ENCODE data around the gene SLC5A5. TPM values are rescaled to one million over a fixed set of nuclear protein-coding genes. Genes with fewer than 3 reads are reported as not detected.
"Not testable (repeated sequence)": the region's sequence is repeated elsewhere in the genome, so short reads cannot be mapped to it uniquely, and the experiment has no call there.

The SLC5A5 gene
- total RNA-seq, 2 experiments from 2014 or later = 1.0 to 1.4 TPM

- CTCF ChIA-PET = interaction anchor here (0.7 kb wide), 1 partner anchor 46 kb away, joined by 3 read pairs; the partner anchor contains the start of gene CCDC124
- POLR2A ChIA-PET = not testable (repeated sequence)
Observed at GRCh38 chr19:17887221-17887620, 15.5 kb downstream of the SLC5A5 start.

- ChIA-PET POLR2A (interaction anchor here (0.7 kb wide), 1 partner anchor 612 kb away, joined by 3 read pairs; no protein-coding TSS in a partner anchor), CTCF (no interaction called here)
Observed at GRCh38 chr19:17888260-17888659, 16.5 kb downstream of the SLC5A5 start.

GRCh38 chr19:17889609-17890214, 18.0 kb downstream of the SLC5A5 start:
- ChIA-PET CTCF (no interaction called here), POLR2A (no interaction called here)

GRCh38 chr19:17893766-17894165, 22.0 kb downstream of the SLC5A5 start:
- ChIA-PET CTCF (no interaction called here), POLR2A (no interaction called here)

- ChIA-PET POLR2A (no interaction called here), CTCF (no interaction called here)
Observed at GRCh38 chr19:17902701-17903100, 31.0 kb downstream of the SLC5A5 start.

- ChIA-PET CTCF (no interaction called here), POLR2A (no interaction called here)
Observed at GRCh38 chr19:17908244-17908643, 36.5 kb downstream of the SLC5A5 start.

- ChIA-PET CTCF (interaction anchor here (0.6 kb wide), 2 partner anchors 110 to 146 kb away, joined by 4 read pairs; no protein-coding TSS in a partner anchor), POLR2A (no interaction called here)
Observed at GRCh38 chr19:17909003-17909732, 37.4 kb downstream of the SLC5A5 start.

- CTCF ChIA-PET = interaction anchor here (1.0 to 1.1 kb wide), 2 partner anchors 56 to 87 kb away, joined by 3 read pairs; no protein-coding TSS in a partner anchor
- POLR2A ChIA-PET = no interaction called here
Observed at GRCh38 chr19:17910791-17911360, 39.1 kb downstream of the SLC5A5 start.

GRCh38 chr19:17915940-17916593, 44.3 kb downstream of the SLC5A5 start:
- ChIA-PET POLR2A (no interaction called here), CTCF (interaction anchor here (0.6 kb wide), 1 partner anchor 217 kb away, joined by 3 read pairs; no protein-coding TSS in a partner anchor)

- CTCF ChIA-PET, POLR2A ChIA-PET: not testable (repeated sequence)
Observed at GRCh38 chr19:17918151-17918550, 46.4 kb downstream of the SLC5A5 start.

GRCh38 chr19:17919122-17919521, 47.4 kb downstream of the SLC5A5 start:
- POLR2A ChIA-PET = not testable (repeated sequence)
- CTCF ChIA-PET = interaction anchor here (0.6 kb wide), 2 partner anchors 33 to 222 kb away, joined by 3 read pairs; no protein-coding TSS in a partner anchor

- CTCF ChIA-PET = interaction anchor here (0.7 kb wide), 1 partner anchor 385 kb away, joined by 3 read pairs; no protein-coding TSS in a partner anchor
Observed at GRCh38 chr19:17920527-17920926, 48.8 kb downstream of the SLC5A5 start.

GRCh38 chr19:17922138-17922537, 50.4 kb downstream of the SLC5A5 start:
- POLR2A ChIA-PET = no interaction called here

More at GRCh38 chr19:17920527-17920926, 48.8 kb downstream of the SLC5A5 start:
- POLR2A ChIA-PET = no interaction called here

GRCh38 chr19:17926044-17926443, 54.3 kb downstream of the SLC5A5 start:
- POLR2A ChIA-PET = no interaction called here
- CTCF ChIA-PET = no interaction called here

More at GRCh38 chr19:17922138-17922537, 50.4 kb downstream of the SLC5A5 start:
- CTCF ChIA-PET = interaction anchor here (0.6 kb wide), 1 partner anchor 63 kb away, joined by 3 read pairs; no protein-coding TSS in a partner anchor

- ChIA-PET POLR2A (no interaction called here), CTCF (interaction anchor here (0.7 to 6.8 kb wide), 4 partner anchors 9 to 69 kb away, joined by 3 to 124 read pairs (median 3); partner anchors contain the start of gene RPL18A)
Observed at GRCh38 chr19:17929056-17929455, 57.3 kb downstream of the SLC5A5 start.

- CTCF ChIA-PET = interaction anchor here (1.0 to 19.4 kb wide), 17 partner anchors 18 to 457 kb away, joined by 3 to 284 read pairs (median 5); partner anchors contain the start of genes JAK3, RPL18A and SLC5A5
- POLR2A ChIA-PET = interaction anchor here (0.5 to 3.1 kb wide), 3 partner anchors 65 to 128 kb away, joined by 3 to 64 read pairs (median 4); partner anchors contain the start of gene RPL18A
Observed at GRCh38 chr19:17931532-17932191, 59.9 kb downstream of the SLC5A5 start.

GRCh38 chr19:17932485-17933338, 61.0 kb downstream of the SLC5A5 start, which contains the start of gene CCDC124:
Gene CCDC124, plus strand, starts transcription at chr19:17933015. Its CDS starts 3,406 bp downstream, at chr19:17936421.
- POLR2A ChIA-PET = interaction anchor here (0.5 to 3.1 kb wide), 10 partner anchors 33 to 155 kb away, joined by 3 to 64 read pairs (median 3); partner anchors contain the start of gene RPL18A
- CTCF ChIA-PET = interaction anchor here (0.5 to 19.4 kb wide), 25 partner anchors 13 to 456 kb away, joined by 3 to 284 read pairs (median 4); partner anchors contain the start of genes JAK3, RPL18A and SLC5A5
